ENCODE data around the gene DIPK1C. TPM values are rescaled to one million over a fixed set of nuclear protein-coding genes. Genes with fewer than 3 reads are reported as not detected.
A peak's percentile ranks its signal among the peaks of the same experiment; 100 is the strongest.

The DIPK1C gene
- total and polyA plus RNA-seq, 4 experiments from 2014 or later, result not detected

DNA sequence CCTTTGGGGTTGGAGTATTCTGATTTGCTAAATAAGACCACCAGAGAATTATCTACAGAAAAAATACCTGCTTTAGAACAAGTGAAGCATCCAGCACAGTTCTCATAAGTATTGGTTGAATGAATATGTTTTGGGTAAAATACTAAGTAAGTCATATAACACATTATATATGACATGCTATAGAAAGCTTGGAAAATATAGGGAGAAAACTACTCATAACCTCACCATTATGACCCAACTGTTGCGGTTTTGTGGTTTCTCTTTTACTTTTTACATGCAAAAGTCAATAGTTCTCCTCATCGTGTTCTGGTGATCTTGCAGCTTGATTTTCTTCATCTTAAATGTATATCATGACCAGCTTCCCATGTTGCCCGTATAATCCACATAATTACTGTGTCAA, 66.2 kb downstream of the DIPK1C start:
- Histone ChIP-seq H3K27ac (ENCODE audit: low read depth, low read length) (no peak overlapping the region), H3K27me3 (ENCODE audit: insufficient read depth, low read length) (no peaks in the 10 kb centered on the region), H3K9me3 (ENCODE audit: control insufficient read depth in 1 of 2, low read length in 2 of 2) (no peaks in the 10 kb centered on the region), H3K4me1 (ENCODE audit: insufficient read depth, low read length) (peaks cover 7% of the 10 kb centered on the region), H3K4me3 (ENCODE audit: low read length in 2 of 2) (no peak overlapping the region), H3K36me3 (ENCODE audit: insufficient read depth, low read length) (no peaks in the 10 kb centered on the region)
- intact Hi-C loops (cut with micrococcal nuclease), result no loop called here
- Mint-ChIP-seq H3K36me3 (no peaks in the 10 kb centered on the region), H3K9me3 (no peaks in the 10 kb centered on the region), H3K4me3 (no peak overlapping the region), H3K27ac (no peak overlapping the region), H3K4me1 (peaks cover 2 to 17% (median 6%) of the 10 kb centered on the region in 4 donors), H3K27me3 (peaks cover 0 to 4% of the 10 kb centered on the region in 2 donors)
- CTCF ChIA-PET (ENCODE audit: partially characterized antibody), result interaction anchor here (1.2 to 2.4 kb wide), 2 partner anchors 11 to 102 kb away, joined by 3 to 5 read pairs; no protein-coding TSS in a partner anchor
- POLR2A ChIA-PET (ENCODE audit: partially characterized antibody), result interaction anchor here (1.1 to 1.8 kb wide), 2 partner anchors 13 to 18 kb away, joined by 3 to 4 read pairs; no protein-coding TSS in a partner anchor
- no peak for DNase-seq

DNA sequence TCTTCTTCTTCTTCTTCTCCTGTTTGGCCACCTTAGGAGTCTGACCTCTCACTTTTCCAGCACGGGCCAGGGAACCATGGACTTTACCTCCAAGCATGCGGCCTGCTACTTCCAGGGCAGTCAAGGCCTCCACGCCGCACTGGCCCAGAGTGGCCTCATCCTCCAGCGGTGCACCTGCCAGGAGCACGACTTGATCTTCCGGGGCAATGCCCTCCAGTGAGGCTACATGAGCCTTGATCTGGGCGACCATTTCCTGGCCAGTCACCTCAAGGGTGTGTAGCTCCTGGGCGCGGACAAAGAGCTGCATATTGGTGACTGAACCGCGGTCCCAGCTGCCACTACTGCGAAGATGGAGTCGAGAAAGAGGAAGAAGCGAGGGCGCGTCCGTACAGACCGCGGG, 67.1 kb downstream of the DIPK1C start:
- no peaks in the 10 kb centered on the region for H3K36me3 ChIP-seq (ENCODE audit: insufficient read depth, low read length)
- CTCF ChIA-PET (ENCODE audit: partially characterized antibody), result interaction anchor here (1.0 to 2.4 kb wide), 4 partner anchors 12 to 103 kb away, joined by 3 to 5 read pairs (median 3); no protein-coding TSS in a partner anchor
- no peaks in the 10 kb centered on the region for H3K36me3 Mint-ChIP-seq

DNA sequence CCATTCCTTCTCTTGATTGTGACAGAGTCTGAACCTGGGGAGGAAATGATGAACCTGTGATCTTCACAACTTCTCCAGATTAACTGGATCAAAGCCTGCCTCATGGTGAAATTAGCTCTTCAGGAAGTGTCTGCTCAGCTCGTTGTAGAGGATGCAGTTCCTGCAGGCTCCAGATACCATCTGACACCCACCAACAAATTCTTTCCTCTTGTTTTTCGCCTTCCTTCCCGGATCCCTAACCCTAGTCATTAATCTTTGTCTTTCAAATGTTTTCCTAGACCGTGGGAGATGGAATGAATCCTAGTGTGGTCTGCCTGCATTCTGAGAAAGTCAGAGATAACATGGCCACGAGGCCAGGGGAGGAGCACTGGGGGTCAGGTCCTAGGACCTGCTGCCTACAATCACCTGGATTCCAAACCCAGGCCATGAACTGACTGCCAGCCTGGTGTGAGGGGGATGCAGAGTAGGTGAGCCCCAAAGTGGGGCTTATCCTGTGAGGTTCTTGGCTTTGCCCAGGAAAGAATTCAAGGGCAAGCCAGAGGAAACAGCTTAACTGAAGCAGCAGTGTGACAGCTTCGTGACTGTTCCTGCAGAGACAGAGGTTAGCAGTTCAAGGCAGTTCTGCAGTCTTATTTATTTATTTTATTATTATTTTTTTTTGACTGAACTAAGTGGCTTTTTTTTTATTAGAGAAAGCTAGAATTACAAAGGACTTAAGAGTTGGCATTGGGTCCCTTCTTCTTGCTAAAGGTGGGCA, 67.8 kb downstream of the DIPK1C start:
- Mint-ChIP-seq H3K4me3 (no peak overlapping the region), H3K27me3 (peaks cover 0 to 4% of the 10 kb centered on the region in 2 donors), H3K4me1 (peaks cover 2 to 17% (median 6%) of the 10 kb centered on the region in 4 donors), H3K36me3 (no peaks in the 10 kb centered on the region), H3K27ac (peak overlapping the region in 5 of 7 donors; percentile 2 to 83 (median 72)), H3K9me3 (no peaks in the 10 kb centered on the region)
- ChIA-PET CTCF (ENCODE audit: partially characterized antibody) (interaction anchor here (1.0 to 2.4 kb wide), 5 partner anchors 11 to 163 kb away, joined by 3 to 5 read pairs (median 3); no protein-coding TSS in a partner anchor), POLR2A (ENCODE audit: partially characterized antibody) (no interaction called here)
- H3K9me3 ChIP-seq (ENCODE audit: control insufficient read depth in 1 of 2, low read length in 2 of 2), result no peaks in the 10 kb centered on the region
- no peak overlapping the region for H3K27ac ChIP-seq (ENCODE audit: low read depth, low read length)
- intact Hi-C loops (cut with micrococcal nuclease), result no loop called here
- no peaks in the 10 kb centered on the region for H3K36me3 ChIP-seq (ENCODE audit: insufficient read depth, low read length)
- no peak for DNase-seq
- H3K4me1 ChIP-seq (ENCODE audit: insufficient read depth, low read length), result peaks cover 7% of the 10 kb centered on the region
- no peak overlapping the region for H3K4me3 ChIP-seq (ENCODE audit: low read length in 2 of 2)
- no peaks in the 10 kb centered on the region for H3K27me3 ChIP-seq (ENCODE audit: insufficient read depth, low read length)

More for the DNA sequence above, 67.1 kb downstream of the DIPK1C start:
- Mint-ChIP-seq H3K4me1 (peaks cover 2 to 17% (median 6%) of the 10 kb centered on the region in 4 donors), H3K9me3 (no peaks in the 10 kb centered on the region), H3K27ac (peak overlapping the region in 3 of 7 donors; percentile 53 to 77 (median 69)), H3K27me3 (peaks cover 0 to 4% of the 10 kb centered on the region in 2 donors), H3K4me3 (no peak overlapping the region)
- H3K4me3 ChIP-seq (ENCODE audit: low read length in 2 of 2), result no peak overlapping the region
- peaks cover 7% of the 10 kb centered on the region for H3K4me1 ChIP-seq (ENCODE audit: insufficient read depth, low read length)
- no peak for DNase-seq
- POLR2A ChIA-PET (ENCODE audit: partially characterized antibody), result interaction anchor here (1.8 kb wide), 1 partner anchor 12 kb away, joined by 4 read pairs; no protein-coding TSS in a partner anchor
- no peaks in the 10 kb centered on the region for H3K9me3 ChIP-seq (ENCODE audit: control insufficient read depth in 1 of 2, low read length in 2 of 2)
- H3K27ac ChIP-seq (ENCODE audit: low read depth, low read length), result no peak overlapping the region
- intact Hi-C loops (cut with micrococcal nuclease), result no loop called here
- H3K27me3 ChIP-seq (ENCODE audit: insufficient read depth, low read length), result no peaks in the 10 kb centered on the region

DNA sequence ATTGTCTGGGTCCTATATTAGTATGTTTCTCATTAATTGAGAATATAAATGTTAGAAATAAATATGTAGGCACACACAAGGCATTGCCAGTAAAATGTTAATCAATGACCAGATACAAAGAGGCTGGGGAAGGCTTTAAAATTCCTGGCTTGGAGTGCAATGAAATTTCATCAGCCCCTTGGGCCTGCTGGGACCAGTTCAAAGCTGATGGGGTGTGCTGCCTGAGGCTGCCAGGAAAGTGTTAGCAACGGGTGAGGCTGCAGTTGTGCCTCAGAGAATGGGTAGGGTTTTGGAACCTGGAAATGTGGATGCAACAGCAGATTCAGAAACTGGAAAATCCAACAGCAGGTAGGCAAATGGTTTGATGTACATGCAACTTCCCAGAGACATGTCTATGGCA, 68.9 kb downstream of the DIPK1C start:
- peak overlapping the region in 2 of 7 donors; percentile 28 to 32 for H3K27ac Mint-ChIP-seq
- no peaks in the 10 kb centered on the region for H3K9me3 Mint-ChIP-seq
- DNase-seq, result no peak
- Histone ChIP-seq H3K9me3 (ENCODE audit: control insufficient read depth in 1 of 2, low read length in 2 of 2) (no peaks in the 10 kb centered on the region), H3K4me3 (ENCODE audit: low read length in 2 of 2) (no peak overlapping the region), H3K4me1 (ENCODE audit: insufficient read depth, low read length) (peaks cover 7% of the 10 kb centered on the region), H3K27me3 (ENCODE audit: insufficient read depth, low read length) (no peaks in the 10 kb centered on the region), H3K36me3 (ENCODE audit: insufficient read depth, low read length) (no peaks in the 10 kb centered on the region), H3K27ac (ENCODE audit: low read depth, low read length) (no peak overlapping the region)
- H3K4me3 Mint-ChIP-seq, result no peak overlapping the region
- ChIA-PET CTCF (ENCODE audit: partially characterized antibody) (interaction anchor here (1.1 kb wide), 1 partner anchor 34 kb away, joined by 3 read pairs; no protein-coding TSS in a partner anchor), POLR2A (ENCODE audit: partially characterized antibody) (no interaction called here)
- H3K27me3 Mint-ChIP-seq, result peaks cover 0 to 4% of the 10 kb centered on the region in 2 donors
- intact Hi-C loops (cut with micrococcal nuclease), result no loop called here
- H3K4me1 Mint-ChIP-seq, result peaks cover 2 to 17% (median 6%) of the 10 kb centered on the region in 4 donors
- no peaks in the 10 kb centered on the region for H3K36me3 Mint-ChIP-seq

DNA sequence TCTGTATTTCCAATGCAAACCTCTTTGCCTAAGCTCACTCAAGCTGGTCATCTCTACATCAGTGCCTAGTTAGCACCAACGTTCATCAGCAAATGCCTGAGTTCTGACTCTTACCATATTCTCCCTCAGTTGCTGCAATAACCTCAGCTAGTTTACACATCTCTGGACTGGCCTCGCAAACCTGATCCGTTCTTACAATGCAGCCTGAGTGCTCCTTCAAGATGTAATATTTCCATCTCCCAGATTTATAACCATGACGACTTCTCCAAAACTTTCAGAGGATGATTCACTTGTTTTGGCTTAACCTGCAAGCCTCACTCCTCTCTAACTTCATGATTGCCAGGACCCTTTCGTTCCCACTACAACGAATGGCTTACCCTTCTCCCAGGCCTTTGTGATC, 69.7 kb downstream of the DIPK1C start:
- no peak overlapping the region for H3K4me3 ChIP-seq (ENCODE audit: low read length in 2 of 2)
- peak overlapping the region in 2 of 7 donors; percentile 7 to 50 for H3K27ac Mint-ChIP-seq
- peaks cover 7% of the 10 kb centered on the region for H3K4me1 ChIP-seq (ENCODE audit: insufficient read depth, low read length)
- H3K4me3 Mint-ChIP-seq, result no peak overlapping the region
- H3K9me3 ChIP-seq (ENCODE audit: control insufficient read depth in 1 of 2, low read length in 2 of 2), result no peaks in the 10 kb centered on the region
- POLR2A ChIA-PET (ENCODE audit: partially characterized antibody), result no interaction called here
- H3K36me3 ChIP-seq (ENCODE audit: insufficient read depth, low read length), result no peaks in the 10 kb centered on the region
- peaks cover 2 to 17% (median 6%) of the 10 kb centered on the region in 4 donors for H3K4me1 Mint-ChIP-seq
- no peak for DNase-seq
- no peak overlapping the region for H3K27ac ChIP-seq (ENCODE audit: low read depth, low read length)
- CTCF ChIA-PET (ENCODE audit: partially characterized antibody), result interaction anchor here (0.9 to 1.0 kb wide), 2 partner anchors 9 to 10 kb away, joined by 3 read pairs; no protein-coding TSS in a partner anchor
- H3K27me3 Mint-ChIP-seq, result peaks cover 0 to 4% of the 10 kb centered on the region in 2 donors
- intact Hi-C loops (cut with micrococcal nuclease), result no loop called here
- no peaks in the 10 kb centered on the region for H3K36me3 Mint-ChIP-seq
- H3K9me3 Mint-ChIP-seq, result no peaks in the 10 kb centered on the region
- H3K27me3 ChIP-seq (ENCODE audit: insufficient read depth, low read length), result no peaks in the 10 kb centered on the region

Other genes with a start within 250 kb of the DIPK1C start
- 10 to 100 TPM; 22.8 to 27.0 TPM for gene CYB5A, start 165.3 kb downstream of the DIPK1C start, total RNA-seq
- 10 to 100 TPM; 61.0 to 86.7 TPM for gene CYB5A, start 165.3 kb downstream of the DIPK1C start, polyA plus RNA-seq
- gene C18orf63, start 141.5 kb downstream of the DIPK1C start, total RNA-seq, result not detected
- gene C18orf63, start 141.5 kb downstream of the DIPK1C start, polyA plus RNA-seq, result not detected
- 100 to 1,000 TPM; 145 to 153 TPM for gene CNDP2, start 39.1 kb upstream of the DIPK1C start, total RNA-seq
- gene CNDP2, start 39.1 kb upstream of the DIPK1C start, polyA plus RNA-seq, result 100 to 1,000 TPM; 123 to 138 TPM
- gene CNDP1, start 77.2 kb upstream of the DIPK1C start, total RNA-seq, result not detected
- not detected for gene CNDP1, start 77.2 kb upstream of the DIPK1C start, polyA plus RNA-seq
- 10 to 100 TPM; 25.8 to 26.9 TPM for gene ZNF407, start 140.6 kb upstream of the DIPK1C start, total RNA-seq
- 1 to 10 TPM; 1.8 to 4.9 TPM for gene ZNF407, start 140.6 kb upstream of the DIPK1C start, polyA plus RNA-seq

Measured in CD4-positive, alpha-beta memory T cell (primary cell).